AG09309 (cell line): ENCODE data around the gene CPN2.

Experiments
- DNase-seq: peaks from one replicate; pipeline ENCODE4 v3.0.0-alpha.2; 2010; ENCODE audit warnings: low read depth
- H3K4me3 ChIP-seq: 2 replicates; pipeline ENCODE4 v1.5.1; 2011; ENCODE audit warnings: mild to moderate bottlenecking, low read depth, low read length, moderate library complexity; ENCODE audit not compliant: control insufficient read depth
- TF ChIP-seq, protein P1 (sequence below): IDR thresholded peaks from 2 replicates; pipeline ENCODE4 v1.5.1; 2011; ENCODE audit warnings: mild to moderate bottlenecking, low read depth, low read length, inconsistent platforms; ENCODE audit not compliant: insufficient read depth, control insufficient read depth; ENCODE audit errors: missing control alignments

The CPN2 gene

GRCh38 chr3:194324823-194325327 lies 26.3 kb downstream of the CPN2 start:
- TF ChIP-seq, protein P1, sequence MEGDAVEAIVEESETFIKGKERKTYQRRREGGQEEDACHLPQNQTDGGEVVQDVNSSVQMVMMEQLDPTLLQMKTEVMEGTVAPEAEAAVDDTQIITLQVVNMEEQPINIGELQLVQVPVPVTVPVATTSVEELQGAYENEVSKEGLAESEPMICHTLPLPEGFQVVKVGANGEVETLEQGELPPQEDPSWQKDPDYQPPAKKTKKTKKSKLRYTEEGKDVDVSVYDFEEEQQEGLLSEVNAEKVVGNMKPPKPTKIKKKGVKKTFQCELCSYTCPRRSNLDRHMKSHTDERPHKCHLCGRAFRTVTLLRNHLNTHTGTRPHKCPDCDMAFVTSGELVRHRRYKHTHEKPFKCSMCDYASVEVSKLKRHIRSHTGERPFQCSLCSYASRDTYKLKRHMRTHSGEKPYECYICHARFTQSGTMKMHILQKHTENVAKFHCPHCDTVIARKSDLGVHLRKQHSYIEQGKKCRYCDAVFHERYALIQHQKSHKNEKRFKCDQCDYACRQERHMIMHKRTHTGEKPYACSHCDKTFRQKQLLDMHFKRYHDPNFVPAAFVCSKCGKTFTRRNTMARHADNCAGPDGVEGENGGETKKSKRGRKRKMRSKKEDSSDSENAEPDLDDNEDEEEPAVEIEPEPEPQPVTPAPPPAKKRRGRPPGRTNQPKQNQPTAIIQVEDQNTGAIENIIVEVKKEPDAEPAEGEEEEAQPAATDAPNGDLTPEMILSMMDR = no peak
- no peak overlapping the region for H3K4me3 ChIP-seq
- no peak for DNase-seq

- TF ChIP-seq, protein P1 = no peak
- H3K4me3 ChIP-seq = no peak overlapping the region
- no peak for DNase-seq
Measured at GRCh38 chr3:194323785-194324735, 27.1 kb downstream of the CPN2 start.

DNA sequence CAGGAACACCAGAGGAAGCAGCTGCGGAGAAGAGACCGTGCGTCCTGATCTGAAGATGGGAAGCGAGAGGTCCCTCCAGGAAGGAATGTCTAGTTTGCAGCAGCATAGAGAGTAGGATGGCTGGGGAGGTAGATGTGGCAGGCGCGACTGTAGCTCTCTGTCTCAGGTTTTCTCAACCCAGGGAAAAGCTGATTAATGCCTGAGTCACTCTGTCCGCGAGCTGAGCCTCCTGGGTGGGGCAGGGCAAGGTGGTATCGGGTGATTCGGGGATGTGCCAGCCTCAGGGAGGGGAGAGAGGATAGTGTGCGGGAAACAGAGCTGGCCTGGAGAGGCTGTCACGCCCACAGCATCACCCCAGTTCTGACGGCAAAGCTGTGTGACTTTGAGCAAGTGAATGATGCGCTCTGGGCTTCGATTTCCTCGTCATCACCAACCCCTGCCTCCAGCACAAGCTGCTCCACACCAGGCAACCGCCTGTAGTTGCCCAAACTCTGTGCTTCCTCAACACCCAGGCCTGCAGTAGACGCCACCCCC lies 28.4 kb downstream of the CPN2 start:
- H3K4me3 ChIP-seq = no peak overlapping the region
- TF ChIP-seq, protein P1 = no peak
- DNase-seq = no peak

DNA sequence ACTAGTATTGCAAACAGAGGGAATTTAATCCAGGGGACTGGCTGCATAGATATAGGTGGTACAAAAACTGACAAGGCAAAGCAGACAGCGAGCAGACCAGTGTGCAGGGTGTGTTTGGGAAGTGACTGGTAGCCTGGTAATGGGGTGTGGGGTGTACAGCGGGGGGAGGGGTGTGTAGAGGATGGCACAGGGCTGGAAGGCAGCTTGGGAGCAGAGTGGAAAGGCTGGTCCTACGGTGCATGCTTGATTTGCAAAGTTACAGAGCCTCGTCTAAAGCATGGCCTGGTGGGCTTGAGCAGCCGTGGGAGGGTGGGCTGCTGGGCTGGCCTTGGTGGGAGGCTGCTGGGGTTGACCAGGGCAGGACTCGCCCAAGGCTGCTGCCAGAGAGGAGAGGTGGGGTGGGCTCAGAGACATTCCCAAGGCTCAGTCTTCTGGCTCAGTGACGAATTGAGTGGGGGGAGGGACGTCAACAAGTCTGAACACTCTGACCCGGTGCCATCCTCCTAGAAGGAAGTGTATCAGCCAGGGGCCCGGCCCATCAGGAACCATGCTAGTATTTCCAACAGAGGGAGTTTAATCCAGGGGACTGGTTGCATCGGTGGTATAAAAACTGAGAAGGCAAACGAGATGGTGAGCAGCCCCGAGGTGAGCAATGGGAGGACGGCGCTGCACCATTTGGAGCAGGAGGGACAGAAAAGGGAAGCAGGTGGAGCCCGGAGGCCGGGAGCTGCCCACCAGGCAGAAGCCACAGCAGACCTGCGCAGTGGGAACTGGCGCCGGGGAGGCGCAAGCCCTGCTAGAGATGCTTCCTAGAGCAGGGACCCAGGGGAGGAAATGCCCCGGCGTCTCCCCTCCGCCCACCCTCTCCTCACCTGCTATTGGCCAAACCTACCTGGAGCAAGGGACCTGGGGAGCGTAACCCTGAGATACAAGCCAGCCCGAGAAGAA lies 29.2 kb downstream of the CPN2 start:
- no peak overlapping the region for H3K4me3 ChIP-seq
- DNase-seq = no peak
- TF ChIP-seq, protein P1 = no peak

- H3K4me3 ChIP-seq = no peak overlapping the region
- DNase-seq = no peak
- TF ChIP-seq, protein P1 = no peak
Measured at GRCh38 chr3:194320744-194321243, 30.3 kb downstream of the CPN2 start.

GRCh38 chr3:194320100-194320499 lies 31.0 kb downstream of the CPN2 start:
- no peak for DNase-seq
- TF ChIP-seq, protein P1 = no peak
- no peak overlapping the region for H3K4me3 ChIP-seq
